ENCODE measurements around the gene SLIT3.

SLIT3 gene

GRCh38 chr5:168724227-168724626 is 576.7 kb downstream of the SLIT3 start:
- DNase-seq (ENCODE audit: low read depth in 1 of 2, low spot score in 1 of 2) = no peak

GRCh38 chr5:168723037-168723436 is 577.9 kb downstream of the SLIT3 start:
- no peak for DNase-seq (ENCODE audit: low read depth in 1 of 2, low spot score in 1 of 2)

GRCh38 chr5:168721966-168722365 is 579.0 kb downstream of the SLIT3 start:
- DNase-seq (ENCODE audit: low read depth in 1 of 2, low spot score in 1 of 2) = no peak

GRCh38 chr5:168721002-168721753 is 579.8 kb downstream of the SLIT3 start:
- DNase-seq (ENCODE audit: low read depth in 1 of 2, low spot score in 1 of 2) = no peak

GRCh38 chr5:168720575-168720974 is 580.4 kb downstream of the SLIT3 start:
- no peak for DNase-seq (ENCODE audit: low read depth in 1 of 2, low spot score in 1 of 2)

- no peak for DNase-seq (ENCODE audit: low read depth in 1 of 2, low spot score in 1 of 2)
These were observed 586.9 kb downstream of the SLIT3 start for GRCh38 chr5:168714046-168714445.

GRCh38 chr5:168713051-168713450 is 587.9 kb downstream of the SLIT3 start:
- no peak for DNase-seq (ENCODE audit: low read depth in 1 of 2, low spot score in 1 of 2)

- no peak for DNase-seq (ENCODE audit: low read depth in 1 of 2, low spot score in 1 of 2)
These were observed 588.5 kb downstream of the SLIT3 start for GRCh38 chr5:168712280-168712924.

GRCh38 chr5:168710706-168711105 is 590.2 kb downstream of the SLIT3 start:
- no peak for DNase-seq (ENCODE audit: low read depth in 1 of 2, low spot score in 1 of 2)

GRCh38 chr5:168707716-168708695 is 592.9 kb downstream of the SLIT3 start:
- DNase-seq (ENCODE audit: low read depth in 1 of 2, low spot score in 1 of 2) = no peak

- DNase-seq (ENCODE audit: low read depth in 1 of 2, low spot score in 1 of 2) = no peak
These were observed 594.3 kb downstream of the SLIT3 start for GRCh38 chr5:168706655-168707069.

GRCh38 chr5:168705321-168705720 is 595.6 kb downstream of the SLIT3 start:
- no peak for DNase-seq (ENCODE audit: low read depth in 1 of 2, low spot score in 1 of 2)

- no peak for DNase-seq (ENCODE audit: low read depth in 1 of 2, low spot score in 1 of 2)
These were observed 598.4 kb downstream of the SLIT3 start for GRCh38 chr5:168702511-168702910.

- no peak for DNase-seq (ENCODE audit: low read depth in 1 of 2, low spot score in 1 of 2)
These were observed 599.3 kb downstream of the SLIT3 start for GRCh38 chr5:168701641-168702040.

- DNase-seq (ENCODE audit: low read depth in 1 of 2, low spot score in 1 of 2) = no peak
These were observed 601.9 kb downstream of the SLIT3 start for GRCh38 chr5:168699002-168699401.

GRCh38 chr5:168697034-168697720 is 603.8 kb downstream of the SLIT3 start:
- DNase-seq (ENCODE audit: low read depth in 1 of 2, low spot score in 1 of 2) = no peak

- DNase-seq (ENCODE audit: low read depth in 1 of 2, low spot score in 1 of 2) = no peak
These were observed 604.3 kb downstream of the SLIT3 start for GRCh38 chr5:168696611-168697010.

- DNase-seq (ENCODE audit: low read depth in 1 of 2, low spot score in 1 of 2) = no peak
These were observed 605.6 kb downstream of the SLIT3 start for GRCh38 chr5:168695301-168695835.

GRCh38 chr5:168694289-168694688 is 606.6 kb downstream of the SLIT3 start:
- no peak for DNase-seq (ENCODE audit: low read depth in 1 of 2, low spot score in 1 of 2)

- no peak for DNase-seq (ENCODE audit: low read depth in 1 of 2, low spot score in 1 of 2)
These were observed 607.1 kb downstream of the SLIT3 start for GRCh38 chr5:168693883-168694282.

GRCh38 chr5:168693297-168693696 is 607.6 kb downstream of the SLIT3 start:
- DNase-seq (ENCODE audit: low read depth in 1 of 2, low spot score in 1 of 2) = no peak

Data from stimulated activated CD4-positive, alpha-beta T cell treated with anti-CD3 and anti-CD28 coated beads, Interleukin-15, amount 100 ng/mL, for 1 hour (primary cell).